Measurements from ENCODE around the gene SCNM1. TPM values are rescaled to one million over a fixed set of nuclear protein-coding genes. Genes with fewer than 3 reads are reported as not detected.

Gene SCNM1
- polyA plus RNA-seq (2012; ENCODE audit: missing spikeins) = 53.4 TPM

GRCh38 chr1:151165738-151166504 lies at the start of gene SCNM1, which contains the start of gene LYSMD1:
Gene SCNM1, plus strand, starts transcription at chr1:151166144. Its CDS starts 9 bp downstream, at chr1:151166153.
Gene LYSMD1, minus strand, starts transcription at chr1:151165902. Its CDS starts 644 bp downstream, at chr1:151165258.
- DNase-seq (ENCODE audit: insufficient read length) (peak; percentile 85), FAIRE-seq (peak; percentile 98)
- TF ChIP-seq TAF1 (IDR thresholded peaks at IDR 0.05; ENCODE audit: borderline replicate concordance, low read depth, low read length) (peak; percentile 80; the same call in 1 of the 2 replicates), POLR2AphosphoS5 (IDR thresholded peaks at IDR 0.05; ENCODE audit: low read depth, low read length) (peak; percentile 91), POLR2A (IDR thresholded peaks at IDR 0.05; ENCODE audit: low read depth, low read length) (peak; percentile 93)

GRCh38 chr1:151124763-151125403 lies 41.1 kb upstream of the SCNM1 start:
- DNase-seq (ENCODE audit: insufficient read length) = no peak
- FAIRE-seq = no peak

GRCh38 chr1:151128800-151129199 lies 37.1 kb upstream of the SCNM1 start:
- no peak for DNase-seq (ENCODE audit: insufficient read length)
- TF ChIP-seq POLR2AphosphoS5 (IDR thresholded peaks at IDR 0.05; ENCODE audit: low read depth, low read length) = no peak
- FAIRE-seq = no peak

More at GRCh38 chr1:151124763-151125403, 41.1 kb upstream of the SCNM1 start:
- no peak for TF ChIP-seq POLR2A (IDR thresholded peaks at IDR 0.05; ENCODE audit: low read depth, low read length)
- no peak for TF ChIP-seq TAF1 (IDR thresholded peaks at IDR 0.05; ENCODE audit: borderline replicate concordance, low read depth, low read length)
- no peak for TF ChIP-seq POLR2AphosphoS5 (IDR thresholded peaks at IDR 0.05; ENCODE audit: low read depth, low read length)

- TF ChIP-seq POLR2A (IDR thresholded peaks at IDR 0.05; ENCODE audit: low read depth, low read length) = no peak
- no peak for TF ChIP-seq TAF1 (IDR thresholded peaks at IDR 0.05; ENCODE audit: borderline replicate concordance, low read depth, low read length)
- TF ChIP-seq POLR2AphosphoS5 (IDR thresholded peaks at IDR 0.05; ENCODE audit: low read depth, low read length) = no peak
- FAIRE-seq (peak; percentile 75), DNase-seq (ENCODE audit: insufficient read length) (peak; percentile 64)
Observed at GRCh38 chr1:151130987-151131586, 34.9 kb upstream of the SCNM1 start.

GRCh38 chr1:151131701-151132334 lies 34.1 kb upstream of the SCNM1 start:
- FAIRE-seq (no peak), DNase-seq (ENCODE audit: insufficient read length) (no peak)
- TF ChIP-seq POLR2AphosphoS5 (IDR thresholded peaks at IDR 0.05; ENCODE audit: low read depth, low read length) = no peak
- TF ChIP-seq TAF1 (IDR thresholded peaks at IDR 0.05; ENCODE audit: borderline replicate concordance, low read depth, low read length) = no peak
- TF ChIP-seq POLR2A (IDR thresholded peaks at IDR 0.05; ENCODE audit: low read depth, low read length) = no peak

GRCh38 chr1:151132335-151133017 lies 33.5 kb upstream of the SCNM1 start:
- no peak for FAIRE-seq
- DNase-seq (ENCODE audit: insufficient read length) = no peak
- TF ChIP-seq POLR2AphosphoS5 (IDR thresholded peaks at IDR 0.05; ENCODE audit: low read depth, low read length) (no peak), POLR2A (IDR thresholded peaks at IDR 0.05; ENCODE audit: low read depth, low read length) (no peak)

GRCh38 chr1:151133018-151133806 lies 32.7 kb upstream of the SCNM1 start:
- FAIRE-seq = no peak
- TF ChIP-seq TAF1 (IDR thresholded peaks at IDR 0.05; ENCODE audit: borderline replicate concordance, low read depth, low read length) (no peak), POLR2AphosphoS5 (IDR thresholded peaks at IDR 0.05; ENCODE audit: low read depth, low read length) (no peak), POLR2A (IDR thresholded peaks at IDR 0.05; ENCODE audit: low read depth, low read length) (no peak)
- DNase-seq (ENCODE audit: insufficient read length) = no peak

- no peak for DNase-seq (ENCODE audit: insufficient read length)
Observed at GRCh38 chr1:151134396-151134795, 31.5 kb upstream of the SCNM1 start.

GRCh38 chr1:151134991-151135390 lies 31.0 kb upstream of the SCNM1 start:
- TF ChIP-seq TAF1 (IDR thresholded peaks at IDR 0.05; ENCODE audit: borderline replicate concordance, low read depth, low read length) (no peak), POLR2A (IDR thresholded peaks at IDR 0.05; ENCODE audit: low read depth, low read length) (no peak), POLR2AphosphoS5 (IDR thresholded peaks at IDR 0.05; ENCODE audit: low read depth, low read length) (no peak)
- no peak for FAIRE-seq
- DNase-seq (ENCODE audit: insufficient read length) = no peak

More at GRCh38 chr1:151134396-151134795, 31.5 kb upstream of the SCNM1 start:
- FAIRE-seq = no peak
- TF ChIP-seq TAF1 (IDR thresholded peaks at IDR 0.05; ENCODE audit: borderline replicate concordance, low read depth, low read length) (no peak), POLR2A (IDR thresholded peaks at IDR 0.05; ENCODE audit: low read depth, low read length) (no peak), POLR2AphosphoS5 (IDR thresholded peaks at IDR 0.05; ENCODE audit: low read depth, low read length) (no peak)

Measured in GM12892 (cell line).